IMR-90 (cell line): ENCODE data around the gene ELFN1. TPM values are rescaled to one million over a fixed set of nuclear protein-coding genes. Genes with fewer than 3 reads are reported as not detected.
A peak's percentile ranks its signal among the peaks of the same experiment; 100 is the strongest.

Experiments used
- ATAC-seq: fragments of 200-7000 bp; cut with Tn5 transposase; 2 replicates; pipeline ENCODE4 v1.9.1; 2020; ENCODE audit warnings: low read depth, mild to moderate bottlenecking, moderate library complexity
- BruUV-seq: library from RNA; stranded (reverse); fragments of 400-500 nt; replicated peaks from 2 replicates; lab custom pipeline; 2021; lab: Mats Ljungman, UMichigan
- CTCF ChIA-PET: fragments of 300-600 bp; formaldehyde crosslinking; extraction: SDS; loops from one replicate; lab custom pipeline; 2021; ENCODE audit warnings: antibody characterized with exemption; lab: Yijun Ruan, JAX
- POLR2A ChIA-PET: fragments of 300-600 bp; sonication (Branson Sonifier 250); formaldehyde crosslinking; loops from one replicate; lab custom pipeline; 2022; ENCODE audit warnings: antibody characterized with exemption; ENCODE audit not compliant: unreplicated experiment; lab: Charles Lee
- DNase-seq: peaks from one replicate; pipeline ENCODE4 v3.0.0; 2013
- H2AFZ ChIP-seq: replicated peaks from 2 replicates; pipeline ENCODE3; 2013; ENCODE audit warnings: low read length, mild to moderate bottlenecking; ENCODE audit not compliant: poor library complexity
- H2AK5ac ChIP-seq: 2 replicates; pipeline ENCODE4 v1.6.1; 2013; ENCODE audit warnings: low read depth, low read length, inconsistent platforms
- H2AK9ac ChIP-seq: replicated peaks from 2 replicates; pipeline ENCODE3; 2013; ENCODE audit warnings: mild to moderate bottlenecking, low read depth, low read length, moderate library complexity; ENCODE audit not compliant: poor library complexity
- H2BK120ac ChIP-seq: 2 replicates; pipeline ENCODE4 v1.6.1; 2013; ENCODE audit warnings: low read depth, low read length, inconsistent platforms
- H2BK15ac ChIP-seq: 3 replicates; pipeline ENCODE4 v1.6.1; 2013; ENCODE audit warnings: low read depth, low read length, inconsistent platforms
- H2BK20ac ChIP-seq: 2 replicates; pipeline ENCODE4 v1.6.1; 2013; ENCODE audit warnings: low read depth, mild to moderate bottlenecking, inconsistent platforms, low read length, moderate library complexity
- H2BK5ac ChIP-seq: 2 replicates; pipeline ENCODE4 v1.6.1; 2013; ENCODE audit warnings: mild to moderate bottlenecking, low read depth, low read length, inconsistent platforms; ENCODE audit not compliant: poor library complexity, severe bottlenecking
- H3K14ac ChIP-seq: replicated peaks from 2 replicates; pipeline ENCODE4 v1.6.1; 2013; ENCODE audit warnings: low read depth, low read length, inconsistent platforms
- H3K18ac ChIP-seq: 2 replicates; pipeline ENCODE4 v1.6.1; 2013; ENCODE audit warnings: low read depth, low read length, control low read depth
- H3K23ac ChIP-seq: 2 replicates; pipeline ENCODE4 v1.6.1; 2013; ENCODE audit warnings: low read depth, low read length, inconsistent platforms
- H3K27ac ChIP-seq: 2 replicates; pipeline ENCODE4 v1.5.1; 2013; ENCODE audit warnings: mild to moderate bottlenecking, control low read depth, low read length; ENCODE audit not compliant: insufficient read depth
- H3K27me3 ChIP-seq: 2 replicates; pipeline ENCODE4 v1.6.1; 2013; ENCODE audit warnings: low read length; ENCODE audit not compliant: control insufficient read depth, insufficient read depth
- H3K36me3 ChIP-seq: 2 replicates; pipeline ENCODE4 v1.6.1; 2013; ENCODE audit warnings: low read length, mixed read lengths; ENCODE audit not compliant: control insufficient read depth, insufficient read depth
- H3K4ac ChIP-seq: 2 replicates; pipeline ENCODE4 v1.6.1; 2013; ENCODE audit warnings: low read depth, low read length, inconsistent platforms
- H3K4me1 ChIP-seq: 2 replicates; pipeline ENCODE4 v1.6.1; 2013; ENCODE audit warnings: low read length, mixed read lengths; ENCODE audit not compliant: control insufficient read depth, insufficient read depth
- H3K4me2 ChIP-seq: 2 replicates; pipeline ENCODE4 v1.6.1; 2013; ENCODE audit warnings: low read depth, mild to moderate bottlenecking, control low read depth, low read length, moderate library complexity
- H3K4me3 ChIP-seq: 2 replicates; pipeline ENCODE4 v1.5.1; 2013; ENCODE audit warnings: low read depth, mild to moderate bottlenecking, control low read depth, low read length, moderate library complexity; ENCODE audit not compliant: insufficient read depth
- H3K56ac ChIP-seq: 2 replicates; pipeline ENCODE4 v1.6.1; 2013; ENCODE audit warnings: low read length, inconsistent platforms; ENCODE audit not compliant: insufficient read depth; ENCODE audit errors: extremely low read depth
- H3K79me1 ChIP-seq, 2 experiments: 2 replicates each; pipeline ENCODE4 v1.6.1; 2013; ENCODE audit warnings: low read length in 2 of 2, inconsistent platforms in 1 of 2, low read depth in 1 of 2
- H3K9ac ChIP-seq: 2 replicates; pipeline ENCODE4 v1.6.1; 2013; ENCODE audit warnings: low read depth, low read length, control low read depth
- H3K9me1 ChIP-seq: 2 replicates; pipeline ENCODE4 v1.6.1; 2013; ENCODE audit warnings: low read length, inconsistent platforms; ENCODE audit not compliant: insufficient read depth
- H3K9me3 ChIP-seq: 2 replicates; pipeline ENCODE4 v1.6.1; 2013; ENCODE audit warnings: low read length; ENCODE audit not compliant: control insufficient read depth, insufficient read depth
- H4K20me1 ChIP-seq: 2 replicates; pipeline ENCODE4 v1.6.1; 2013; ENCODE audit warnings: low read length, inconsistent platforms; ENCODE audit not compliant: insufficient read depth
- H4K5ac ChIP-seq: 2 replicates; pipeline ENCODE4 v1.6.1; 2013; ENCODE audit warnings: mild to moderate bottlenecking, low read depth, low read length, control low read depth
- H4K8ac ChIP-seq, 2 experiments: 2 replicates each; pipeline ENCODE4 v1.6.1; 2013; ENCODE audit warnings: low read depth in 2 of 2, low read length in 2 of 2, control low read depth in 1 of 2, inconsistent platforms in 1 of 2
- H4K91ac ChIP-seq: 2 replicates; pipeline ENCODE4 v1.6.1; 2013; ENCODE audit warnings: low read depth, low read length, inconsistent platforms; ENCODE audit not compliant: insufficient read depth
- BHLHE40 ChIP-seq: fragments of 150-350 bp; IDR thresholded peaks from 2 replicates; pipeline ENCODE4 v1.6.1; 2016; ENCODE audit warnings: mild to moderate bottlenecking, low read depth, low read length
- CEBPB ChIP-seq: IDR thresholded peaks from 2 replicates; pipeline ENCODE4 v1.6.1; 2012; ENCODE audit warnings: low read depth, low read length, improper control_type of control experiment
- CHD1 ChIP-seq: IDR thresholded peaks from 2 replicates; pipeline ENCODE4 v1.6.1; 2012; ENCODE audit warnings: low read depth, low read length, improper control_type of control experiment
- CTCF ChIP-seq: conservative IDR thresholded peaks from 2 replicates; pipeline ENCODE4 v1.5.1; 2012; ENCODE audit warnings: mild to moderate bottlenecking, low read depth, low read length, improper control_type of control experiment
- FOS ChIP-seq: fragments of 150-350 bp; IDR thresholded peaks from 2 replicates; pipeline ENCODE4 v1.6.1; 2016; ENCODE audit warnings: low read depth, low read length
- MAFK ChIP-seq: IDR thresholded peaks from 2 replicates; pipeline ENCODE4 v1.6.1; 2012; ENCODE audit warnings: low read depth, low read length, improper control_type of control experiment
- MXI1 ChIP-seq: IDR thresholded peaks from 2 replicates; pipeline ENCODE4 v1.6.1; 2012; ENCODE audit warnings: low read depth, mild to moderate bottlenecking, low read length, moderate library complexity, borderline replicate concordance
- NFE2L2 ChIP-seq: fragments of 150-350 bp; IDR thresholded peaks from 2 replicates; pipeline ENCODE4 v1.6.1; 2016; ENCODE audit warnings: low read depth, mild to moderate bottlenecking, low read length
- POLR2A ChIP-seq: IDR thresholded peaks from 2 replicates; pipeline ENCODE4 v1.6.1; 2012; ENCODE audit warnings: mild to moderate bottlenecking, low read depth, low read length
- RAD21 ChIP-seq: IDR thresholded peaks from 2 replicates; pipeline ENCODE4 v1.6.1; 2012; ENCODE audit warnings: low read length, improper control_type of control experiment
- RCOR1 ChIP-seq: IDR thresholded peaks from 2 replicates; pipeline ENCODE4 v1.6.1; 2012; ENCODE audit warnings: mild to moderate bottlenecking, low read length, improper control_type of control experiment; ENCODE audit not compliant: insufficient replicate concordance
- SMC3 ChIP-seq: fragments of 150-350 bp; IDR thresholded peaks from 2 replicates; pipeline ENCODE4 v1.6.1; 2016; ENCODE audit warnings: low read depth, mild to moderate bottlenecking, antibody characterized with exemption, low read length, moderate library complexity
- WGBS, 2 experiments: methylation state at CpG; one replicate each; pipeline versions ENCODE4 v1.1.5 to v1.1.7; 2013; ENCODE audit warnings: missing lambda C conversion rate in 2 of 2; ENCODE audit not compliant: insufficient read length in 1 of 2; ENCODE audit errors: extremely low coverage in 2 of 2; 5-methylcytosine and 5-hydroxymethylcytosine counted together
- dilution Hi-C: fragments of 300-500 bp; cut with HindIII; formaldehyde crosslinking; loops from one replicate; pipeline ENCODE4 v1.14.3; 2018; ENCODE audit warnings: low sequenced_read_pairs; ENCODE audit not compliant: unreplicated experiment
- in situ Hi-C: fragments of 300-500 bp; cut with MboI; formaldehyde crosslinking; loops from 3 replicates; pipeline ENCODE4 v1.14.3; 2019; ENCODE audit warnings: low sequenced_read_pairs, inconsistent platforms, mixed read lengths
- intact Hi-C: fragments of 100-400 bp; cut with micrococcal nuclease; formaldehyde crosslinking; loops from 2 replicates; pipeline ENCODE4 v1.10.0; 2022
- polyA plus RNA-seq, 3 experiments: library from polyadenylated mRNA; depleted of rRNA; stranded (reverse); fragments of >200 nt; gene quantifications; 2 replicates each; pipeline ENCODE4 v1.2.3, GENCODE V29; 2012; ENCODE audit warnings: low replicate concordance in 1 of 3
- total RNA-seq: library from RNA; depleted of rRNA; stranded (reverse); fragments of >200 nt; gene quantifications from 2 replicates; pipeline ENCODE4 v1.2.3, GENCODE V29; 2012
- TF ChIP-seq, protein P1 (sequence below): fragments of 150-350 bp; IDR thresholded peaks from 2 replicates; pipeline ENCODE4 v1.6.1; 2017; ENCODE audit warnings: mild to moderate bottlenecking, antibody characterized with exemption, low read length, low read depth

The ELFN1 gene
- total and polyA plus RNA-seq, 2 of the 4 experiments (the other 2 are of a cell fraction): 1.6 to 5.2 TPM

DNA sequence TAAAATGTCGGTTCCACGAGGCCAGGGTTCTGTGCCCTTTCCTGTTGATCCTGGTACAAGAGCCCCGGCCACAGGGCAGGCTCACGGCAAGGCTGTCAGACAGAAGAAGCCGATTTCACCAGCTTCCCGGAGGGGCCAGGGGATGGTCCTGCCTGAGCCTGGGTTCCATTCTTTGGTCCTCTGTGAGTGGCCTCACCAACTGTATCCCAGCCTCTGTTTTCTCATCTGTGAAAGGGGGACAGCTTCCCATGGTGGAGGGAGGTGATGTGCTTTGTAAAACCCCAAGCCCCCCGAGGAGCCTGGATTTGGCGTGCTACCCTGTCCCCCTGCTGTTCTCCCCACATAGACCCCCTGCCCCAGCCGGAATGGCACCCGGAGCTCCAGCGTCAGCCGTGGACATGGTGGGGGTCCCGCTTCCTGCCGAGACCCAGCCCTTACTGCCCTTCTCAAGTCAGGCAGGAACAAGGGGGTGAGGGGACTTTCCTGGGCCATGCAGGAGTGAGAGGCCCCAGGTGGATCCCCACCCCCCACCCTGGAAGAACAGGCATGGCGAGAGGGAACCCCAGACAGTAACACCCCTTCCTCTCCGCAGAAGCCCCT, 28.3 kb upstream of the ELFN1 start:
- Histone ChIP-seq H3K27me3 (peaks cover 54% of the 10 kb centered on the region), H3K9me1 (no peaks in the 10 kb centered on the region), H2AK9ac (no peak overlapping the region), H2AK5ac (no peak overlapping the region), H2BK5ac (no peak overlapping the region), H3K4me1 (no peaks in the 10 kb centered on the region), H2BK15ac (no peak overlapping the region), H2BK120ac (no peak overlapping the region), H3K79me1 (no peaks in the 10 kb centered on the region), H3K56ac (no peak overlapping the region), H4K20me1 (no peaks in the 10 kb centered on the region), H2BK20ac (no peak overlapping the region), H3K36me3 (no peaks in the 10 kb centered on the region), H3K23ac (no peak overlapping the region), H3K9ac (no peak overlapping the region), H4K8ac (no peak overlapping the region), H3K18ac (no peak overlapping the region), H3K9me3 (peaks cover 4% of the 10 kb centered on the region), H3K4me2 (no peak overlapping the region), H4K5ac (no peak overlapping the region), H3K14ac (no peak overlapping the region), H3K27ac (no peak overlapping the region), H3K4ac (no peak overlapping the region), H2AFZ (peak overlapping the region; percentile 23), H4K91ac (no peak overlapping the region), H3K4me3 (no peak overlapping the region)
- ChIA-PET POLR2A (no interaction called here), CTCF (no interaction called here)
- ATAC-seq (no peak), DNase-seq (no peak)
- intact Hi-C loops: no loop called here
- in situ Hi-C loops: no loop called here
- 33% methylated on average over 2 of the region's 16 CpGs; no CpG with 5 or more reads in 1 of the 2 experiments for WGBS, 2 experiments
- dilution Hi-C loops: no loop called here
- no peak for TF ChIP-seq BHLHE40
- no peak for TF ChIP-seq CTCF
- no peak for TF ChIP-seq SMC3
- no peak for TF ChIP-seq POLR2A
- no peak for TF ChIP-seq RCOR1
- no peak for TF ChIP-seq MAFK
- TF ChIP-seq FOS: no peak
- no peak for TF ChIP-seq NFE2L2
- no peak for TF ChIP-seq CHD1
- TF ChIP-seq MXI1: no peak
- TF ChIP-seq, protein P1, sequence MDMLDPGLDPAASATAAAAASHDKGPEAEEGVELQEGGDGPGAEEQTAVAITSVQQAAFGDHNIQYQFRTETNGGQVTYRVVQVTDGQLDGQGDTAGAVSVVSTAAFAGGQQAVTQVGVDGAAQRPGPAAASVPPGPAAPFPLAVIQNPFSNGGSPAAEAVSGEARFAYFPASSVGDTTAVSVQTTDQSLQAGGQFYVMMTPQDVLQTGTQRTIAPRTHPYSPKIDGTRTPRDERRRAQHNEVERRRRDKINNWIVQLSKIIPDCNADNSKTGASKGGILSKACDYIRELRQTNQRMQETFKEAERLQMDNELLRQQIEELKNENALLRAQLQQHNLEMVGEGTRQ: no peak
- no peak for TF ChIP-seq RAD21
- TF ChIP-seq CEBPB: no peak
- BruUV-seq: no TSS peak
